ENCODE measurements around the gene OR51D1. TPM values are rescaled to one million over a fixed set of nuclear protein-coding genes. Genes with fewer than 3 reads are reported as not detected.

Gene OR51D1
- total and polyA plus RNA-seq, 10 donors = not detected

- intact Hi-C loops (cut with DNase I; ENCODE audit: low total_unique reads) = no loop called here
- H3K27me3 ChIP-seq (replicated peaks in 1 of 7) = no peaks in the 10 kb centered on the region
Measured at GRCh38 chr11:4684631-4685285, 47.5 kb downstream of the OR51D1 start.

More at GRCh38 chr11:4684631-4685285, 47.5 kb downstream of the OR51D1 start:
- H3K27ac ChIP-seq = no peak overlapping the region
- no peaks in the 10 kb centered on the region for H3K4me1 ChIP-seq
- no peaks in the 10 kb centered on the region for H3K9me3 ChIP-seq
- no peak overlapping the region for H3K4me3 ChIP-seq
- TF ChIP-seq CTCF (IDR thresholded peaks at IDR 0.05 in 8 of 11, conservative IDR thresholded peaks at IDR 0.05 in 3 of 11) (no peak), POLR2AphosphoS5 (IDR thresholded peaks at IDR 0.05) (no peak), POLR2A (IDR thresholded peaks at IDR 0.05) (no peak)
- H3K36me3 ChIP-seq = no peaks in the 10 kb centered on the region
- 63 to 86% (median 76%) methylated on average over 3 of the region's 3 CpGs for WGBS, 5 donors
- no peak for DNase-seq

Other genes starting within 250 kb of the OR51D1 start
- gene TRIM21, start 243.8 kb upstream of the OR51D1 start, total RNA-seq = 10 to 100 TPM; 28.0 to 43.3 (median 32.3) TPM
- 10 to 100 TPM; 20.3 to 36.0 (median 20.6) TPM for gene TRIM21, start 243.8 kb upstream of the OR51D1 start, polyA plus RNA-seq
- gene OR52K2, start 188.2 kb upstream of the OR51D1 start, total RNA-seq = 1 to 10 TPM in 3 of 7 donors, under 1 TPM in 2, not detected in 2; 0.94 to 1.4 (median 1.1) TPM
- not detected for gene OR52K2, start 188.2 kb upstream of the OR51D1 start, polyA plus RNA-seq
- under 1 TPM; 0.09 to 0.85 (median 0.30) TPM for gene OR52K1, start 154.8 kb upstream of the OR51D1 start, total RNA-seq
- gene OR52K1, start 154.8 kb upstream of the OR51D1 start, polyA plus RNA-seq = not detected
- gene OR52M1, start 92.3 kb upstream of the OR51D1 start, total RNA-seq = not detected
- not detected for gene OR52M1, start 92.3 kb upstream of the OR51D1 start, polyA plus RNA-seq
- gene OR52I2, start 55.7 kb upstream of the OR51D1 start, total RNA-seq = not detected
- gene OR52I2, start 55.7 kb upstream of the OR51D1 start, polyA plus RNA-seq = not detected
- not detected for gene OR52I1, start 43.4 kb upstream of the OR51D1 start, total RNA-seq
- not detected for gene OR52I1, start 43.4 kb upstream of the OR51D1 start, polyA plus RNA-seq
- gene TRIM68, start 29.2 kb upstream of the OR51D1 start, total RNA-seq = 10 to 100 TPM; 12.2 to 22.9 (median 19.5) TPM
- 1 to 10 TPM; 3.4 to 7.2 (median 4.0) TPM for gene TRIM68, start 29.2 kb upstream of the OR51D1 start, polyA plus RNA-seq
- not detected for gene OR51E1, start 6.5 kb downstream of the OR51D1 start, total RNA-seq
- under 1 TPM; 0.04 to 0.18 (median 0.06) TPM for gene OR51E1, start 6.5 kb downstream of the OR51D1 start, polyA plus RNA-seq
- gene OR51E2, start 60.4 kb downstream of the OR51D1 start, total RNA-seq = not detected
- under 1 TPM in 2 of 3 donors, not detected in 1; 0.05 to 0.09 TPM for gene OR51E2, start 60.4 kb downstream of the OR51D1 start, polyA plus RNA-seq
- not detected for gene MMP26, start 67.3 kb downstream of the OR51D1 start, total RNA-seq
- gene MMP26, start 67.3 kb downstream of the OR51D1 start, polyA plus RNA-seq = not detected
- not detected for gene OR51F1, start 132.5 kb downstream of the OR51D1 start, total RNA-seq
- not detected for gene OR51F1, start 132.5 kb downstream of the OR51D1 start, polyA plus RNA-seq
- gene OR52R1, start 166.9 kb downstream of the OR51D1 start, total RNA-seq = not detected
- not detected for gene OR52R1, start 166.9 kb downstream of the OR51D1 start, polyA plus RNA-seq
- not detected for gene OR51F2, start 183.8 kb downstream of the OR51D1 start, total RNA-seq
- not detected for gene OR51F2, start 183.8 kb downstream of the OR51D1 start, polyA plus RNA-seq
- not detected for gene OR51S1, start 211.7 kb downstream of the OR51D1 start, total RNA-seq
- not detected for gene OR51S1, start 211.7 kb downstream of the OR51D1 start, polyA plus RNA-seq
- not detected for gene OR51T1, start 244.4 kb downstream of the OR51D1 start, total RNA-seq
- not detected for gene OR51T1, start 244.4 kb downstream of the OR51D1 start, polyA plus RNA-seq